Stimulated activated naive B cell treated with anti-CD40 and anti-IgM and Interleukin-4, amounts not matched to agents 10 μg/mL and 1 μg/mL and 100 μg/mL, for 72 hours (primary cell): ENCODE data around the gene TMTC1.

Experiments
- ATAC-seq, 2 donors: fragments of 150-1000 bp; cut with Tn5 transposase; replicated peaks; 2 replicates each; pipeline ENCODE4 v1.10.0; 2021; ENCODE audit warnings: moderate library complexity in 1 of 2
- DNase-seq: peaks from one replicate; pipeline ENCODE4 v3.0.0; 2021
- H3K27ac Mint-ChIP-seq: one replicate; pipeline ENCODE4 v1.8.0; 2022; ENCODE audit warnings: mild to moderate bottlenecking, mixed read lengths
- H3K27me3 Mint-ChIP-seq, 2 donors: one replicate each; pipeline ENCODE4 v1.8.0; 2022; ENCODE audit warnings: mixed read lengths in 2 of 2
- H3K36me3 Mint-ChIP-seq, 2 donors: one replicate each; pipeline ENCODE4 v1.8.0; 2022; ENCODE audit warnings: mixed read lengths in 2 of 2, mild to moderate bottlenecking in 1 of 2
- H3K4me1 Mint-ChIP-seq, 2 donors: one replicate each; pipeline ENCODE4 v1.8.0; 2022; ENCODE audit warnings: mixed read lengths in 2 of 2, mild to moderate bottlenecking in 1 of 2
- H3K4me3 Mint-ChIP-seq, 2 donors: one replicate each; pipeline ENCODE4 v1.8.0; 2022; ENCODE audit warnings: mild to moderate bottlenecking in 2 of 2, mixed read lengths in 2 of 2, moderate library complexity in 1 of 2
- H3K9me3 Mint-ChIP-seq, 2 donors: one replicate each; pipeline ENCODE4 v1.8.0; 2022; ENCODE audit warnings: mixed read lengths in 2 of 2, mild to moderate bottlenecking in 1 of 2

TMTC1 gene

GRCh38 chr12:29599381-29599780 lies 184.4 kb downstream of the TMTC1 start:
- H3K4me3 Mint-ChIP-seq, result no peak overlapping the region
- no peaks in the 10 kb centered on the region for H3K4me1 Mint-ChIP-seq
- H3K36me3 Mint-ChIP-seq, result no peaks in the 10 kb centered on the region
- H3K9me3 Mint-ChIP-seq, result no peaks in the 10 kb centered on the region
- H3K27ac Mint-ChIP-seq, result no peak overlapping the region
- DNase-seq (no peak), ATAC-seq (no peak)
- peaks cover 0 to 6% of the 10 kb centered on the region in 2 donors for H3K27me3 Mint-ChIP-seq

- Mint-ChIP-seq H3K27me3 (peaks cover 0 to 6% of the 10 kb centered on the region in 2 donors), H3K27ac (no peak overlapping the region), H3K4me1 (no peaks in the 10 kb centered on the region), H3K4me3 (no peak overlapping the region), H3K36me3 (no peaks in the 10 kb centered on the region), H3K9me3 (no peaks in the 10 kb centered on the region)
- ATAC-seq, result no peak
- no peak for DNase-seq
Observed at GRCh38 chr12:29595071-29595755, 188.5 kb downstream of the TMTC1 start.

GRCh38 chr12:29593001-29593400 lies 190.7 kb downstream of the TMTC1 start:
- H3K4me3 Mint-ChIP-seq, result no peak overlapping the region
- no peak for DNase-seq
- H3K27ac Mint-ChIP-seq, result no peak overlapping the region
- H3K4me1 Mint-ChIP-seq, result no peaks in the 10 kb centered on the region
- H3K36me3 Mint-ChIP-seq, result no peaks in the 10 kb centered on the region
- no peaks in the 10 kb centered on the region for H3K9me3 Mint-ChIP-seq
- H3K27me3 Mint-ChIP-seq, result peaks cover 0 to 8% of the 10 kb centered on the region in 2 donors
- no peak for ATAC-seq

DNA sequence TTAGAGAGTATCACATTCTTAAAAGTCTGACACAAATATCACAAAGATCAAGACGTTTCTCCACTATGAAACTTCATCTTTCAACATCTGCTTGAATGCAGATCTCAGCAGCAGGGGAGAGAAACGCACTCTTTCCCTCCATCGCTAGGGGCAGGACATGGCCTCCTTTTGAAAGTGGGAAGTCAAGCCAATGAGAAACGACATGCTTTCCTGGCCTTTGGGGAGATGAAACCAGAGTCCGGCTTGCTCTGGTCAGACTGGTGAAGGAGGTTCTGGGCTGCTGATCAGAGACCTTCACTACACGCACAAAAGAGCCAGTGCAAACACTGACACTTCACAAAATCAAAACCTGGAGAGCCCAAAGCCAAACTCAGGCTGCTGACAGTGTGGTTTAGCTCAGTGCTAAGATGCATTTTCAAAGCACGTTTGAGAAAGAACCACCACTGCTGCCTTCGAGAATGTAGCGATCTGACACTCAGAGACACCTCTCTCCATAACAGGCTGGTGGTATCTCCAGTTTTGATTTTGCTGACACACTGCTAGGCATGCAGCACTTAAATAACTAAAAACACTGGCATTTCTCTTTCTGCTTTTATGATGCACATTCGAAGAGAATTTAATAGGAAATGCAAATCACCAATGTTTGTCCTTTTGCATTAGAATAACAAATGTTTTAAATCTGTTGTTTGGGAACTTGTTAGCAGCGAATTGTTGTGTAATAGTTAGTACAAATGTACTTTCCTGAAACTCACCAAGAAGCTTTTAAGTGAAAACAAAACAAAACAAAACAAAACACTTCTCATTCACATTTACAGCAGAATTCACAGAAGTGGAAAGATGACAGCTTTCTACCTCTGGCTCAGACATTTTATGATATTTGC lies 192.4 kb downstream of the TMTC1 start:
- no peaks in the 10 kb centered on the region for H3K9me3 Mint-ChIP-seq
- H3K4me3 Mint-ChIP-seq, result no peak overlapping the region
- H3K36me3 Mint-ChIP-seq, result no peaks in the 10 kb centered on the region
- no peak overlapping the region for H3K27ac Mint-ChIP-seq
- DNase-seq (no peak), ATAC-seq (no peak)
- no peaks in the 10 kb centered on the region for H3K4me1 Mint-ChIP-seq
- H3K27me3 Mint-ChIP-seq, result peaks cover 0 to 8% of the 10 kb centered on the region in 2 donors

DNA sequence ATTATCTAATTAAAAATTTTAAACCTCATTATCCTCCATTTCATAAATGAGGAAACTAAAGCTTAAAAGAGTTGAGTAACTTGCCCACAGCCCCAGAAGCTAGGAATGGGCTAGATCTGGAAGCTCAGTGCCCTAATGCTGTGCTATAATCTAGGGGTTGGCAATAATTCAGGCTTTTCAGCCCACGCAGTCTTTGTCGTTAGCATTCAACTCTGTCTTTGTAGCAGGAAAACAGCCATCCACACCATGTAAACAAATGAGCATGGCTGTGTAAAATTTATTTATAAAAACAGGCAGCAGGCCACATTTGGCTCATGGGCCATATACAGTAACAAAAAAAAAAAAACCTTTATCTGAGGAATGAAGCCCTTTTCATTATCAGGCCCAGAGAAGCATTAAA lies 193.9 kb downstream of the TMTC1 start:
- H3K9me3 Mint-ChIP-seq, result no peaks in the 10 kb centered on the region
- H3K27me3 Mint-ChIP-seq, result peaks cover 0 to 8% of the 10 kb centered on the region in 2 donors
- no peaks in the 10 kb centered on the region for H3K4me1 Mint-ChIP-seq
- H3K27ac Mint-ChIP-seq, result no peak overlapping the region
- DNase-seq, result no peak
- no peaks in the 10 kb centered on the region for H3K36me3 Mint-ChIP-seq
- no peak for ATAC-seq
- no peak overlapping the region for H3K4me3 Mint-ChIP-seq

DNA sequence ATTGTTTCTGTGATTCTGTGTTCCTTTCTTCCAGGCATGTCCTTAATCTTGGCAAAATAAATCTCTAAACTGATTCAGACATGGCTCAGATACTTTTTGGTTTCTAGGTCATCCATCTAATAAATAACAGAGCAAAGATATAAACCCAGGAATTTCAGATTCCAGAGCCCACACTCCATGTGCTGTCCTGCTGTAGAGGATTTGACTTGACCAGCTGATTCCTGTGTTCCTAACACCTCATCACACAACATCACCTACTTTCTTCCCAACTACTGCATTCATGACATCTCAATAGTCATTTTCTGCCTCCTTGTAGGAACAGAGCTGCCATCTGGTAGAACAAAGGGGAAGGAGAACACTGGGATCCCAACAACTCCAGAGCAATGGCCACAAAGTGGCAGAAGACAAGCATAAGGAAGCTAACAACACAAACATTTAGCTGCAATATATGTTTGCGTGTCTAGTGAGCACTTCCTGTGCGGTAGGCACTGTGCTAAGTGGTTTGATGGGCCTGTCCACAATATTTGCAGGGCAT lies 194.4 kb downstream of the TMTC1 start:
- Mint-ChIP-seq H3K27me3 (peaks cover 0 to 8% of the 10 kb centered on the region in 2 donors), H3K4me3 (no peak overlapping the region), H3K36me3 (no peaks in the 10 kb centered on the region), H3K9me3 (no peaks in the 10 kb centered on the region), H3K27ac (no peak overlapping the region), H3K4me1 (no peaks in the 10 kb centered on the region)
- no peak for DNase-seq
- ATAC-seq, result no peak

DNA sequence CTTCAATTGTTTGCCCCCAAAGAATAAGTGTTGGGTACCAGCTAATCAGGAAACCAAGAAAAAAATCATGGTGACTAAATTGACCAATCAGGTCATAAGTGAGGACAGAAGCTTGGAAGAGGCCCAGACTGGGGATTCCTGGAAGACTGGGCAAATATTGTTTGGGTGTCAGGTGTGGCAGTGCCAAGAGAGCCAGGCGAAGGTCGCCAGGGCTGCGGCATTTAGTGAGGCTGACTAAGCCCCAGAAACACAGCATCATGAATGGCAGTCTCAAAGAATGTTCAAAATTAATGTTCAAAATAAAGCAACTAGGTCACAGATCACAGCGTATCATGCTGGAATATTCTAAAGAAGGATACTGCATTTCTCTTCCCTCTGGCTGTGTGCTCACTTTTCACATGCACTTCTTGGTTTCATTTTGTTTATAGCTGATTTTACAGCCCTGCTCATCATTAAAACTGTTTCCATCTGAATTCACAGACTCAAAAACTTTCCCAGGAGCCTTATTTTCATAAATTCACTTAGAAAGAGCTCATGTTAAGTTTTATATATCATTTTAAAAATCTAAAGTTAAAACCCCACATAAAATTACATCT lies 201.0 kb downstream of the TMTC1 start:
- H3K4me1 Mint-ChIP-seq, result peaks cover 1 to 5% of the 10 kb centered on the region in 2 donors
- H3K36me3 Mint-ChIP-seq, result no peaks in the 10 kb centered on the region
- no peak for DNase-seq
- ATAC-seq, result no peak
- H3K9me3 Mint-ChIP-seq, result no peaks in the 10 kb centered on the region
- H3K27ac Mint-ChIP-seq, result no peak overlapping the region
- H3K27me3 Mint-ChIP-seq, result no peaks in the 10 kb centered on the region
- no peak overlapping the region for H3K4me3 Mint-ChIP-seq

GRCh38 chr12:29582146-29582545 lies 201.6 kb downstream of the TMTC1 start:
- ATAC-seq (no peak), DNase-seq (no peak)
- no peak overlapping the region for H3K27ac Mint-ChIP-seq
- no peaks in the 10 kb centered on the region for H3K9me3 Mint-ChIP-seq
- H3K4me1 Mint-ChIP-seq, result peaks cover 1 to 5% of the 10 kb centered on the region in 2 donors
- H3K36me3 Mint-ChIP-seq, result no peaks in the 10 kb centered on the region
- H3K4me3 Mint-ChIP-seq, result no peak overlapping the region
- no peaks in the 10 kb centered on the region for H3K27me3 Mint-ChIP-seq

DNA sequence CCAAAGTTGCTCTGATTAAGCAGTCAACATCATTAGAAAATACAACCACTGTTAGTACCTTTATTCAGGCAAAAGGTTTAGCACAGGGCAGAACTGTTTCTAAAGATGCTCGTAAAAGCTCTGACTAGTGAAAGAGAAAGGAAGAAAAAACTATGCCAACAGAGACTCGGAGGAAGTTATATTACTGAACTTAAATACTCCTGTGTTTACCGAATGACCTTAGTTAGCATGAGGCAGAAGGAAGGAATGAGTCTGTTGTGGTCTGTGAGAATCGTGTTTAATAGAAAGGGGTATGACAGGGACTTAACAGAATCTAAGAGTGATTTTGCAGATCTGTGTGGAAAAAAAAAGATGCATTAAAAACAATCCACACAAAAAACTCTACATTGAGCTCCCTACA lies 202.1 kb downstream of the TMTC1 start:
- Mint-ChIP-seq H3K27me3 (no peaks in the 10 kb centered on the region), H3K4me1 (peaks cover 1 to 5% of the 10 kb centered on the region in 2 donors), H3K36me3 (no peaks in the 10 kb centered on the region), H3K27ac (no peak overlapping the region), H3K9me3 (no peaks in the 10 kb centered on the region), H3K4me3 (no peak overlapping the region)
- DNase-seq (no peak), ATAC-seq (peak in 1 of 2 donors; percentile 38)

DNA sequence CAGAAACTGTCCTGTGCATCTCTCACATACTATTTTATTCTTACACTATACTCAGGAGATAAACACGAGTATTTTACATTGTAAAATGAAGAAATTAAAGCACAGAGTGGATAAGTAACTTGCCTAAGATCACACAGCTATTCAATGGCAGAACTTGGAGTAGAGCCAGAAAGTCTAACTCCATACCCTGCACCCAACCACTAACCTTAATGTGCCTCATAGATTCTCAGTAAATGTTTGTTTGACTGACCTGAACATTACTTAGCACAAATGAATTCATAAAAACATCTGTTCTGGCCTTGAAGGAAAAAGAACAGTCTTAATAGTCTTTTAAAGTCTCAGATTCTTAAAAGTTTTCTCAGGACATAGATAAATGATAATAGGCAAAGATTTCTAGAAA lies 202.8 kb downstream of the TMTC1 start:
- peaks cover 1 to 5% of the 10 kb centered on the region in 2 donors for H3K4me1 Mint-ChIP-seq
- no peak overlapping the region for H3K4me3 Mint-ChIP-seq
- H3K27ac Mint-ChIP-seq, result no peak overlapping the region
- ATAC-seq (no peak), DNase-seq (no peak)
- H3K36me3 Mint-ChIP-seq, result no peaks in the 10 kb centered on the region
- no peaks in the 10 kb centered on the region for H3K27me3 Mint-ChIP-seq
- no peaks in the 10 kb centered on the region for H3K9me3 Mint-ChIP-seq

- H3K9me3 Mint-ChIP-seq, result no peaks in the 10 kb centered on the region
- H3K27ac Mint-ChIP-seq, result no peak overlapping the region
- H3K4me3 Mint-ChIP-seq, result no peak overlapping the region
- ATAC-seq (no peak), DNase-seq (no peak)
- H3K27me3 Mint-ChIP-seq, result no peaks in the 10 kb centered on the region
- H3K36me3 Mint-ChIP-seq, result no peaks in the 10 kb centered on the region
- peaks cover 1 to 5% of the 10 kb centered on the region in 2 donors for H3K4me1 Mint-ChIP-seq
Observed at GRCh38 chr12:29578731-29579130, 205.0 kb downstream of the TMTC1 start.

DNA sequence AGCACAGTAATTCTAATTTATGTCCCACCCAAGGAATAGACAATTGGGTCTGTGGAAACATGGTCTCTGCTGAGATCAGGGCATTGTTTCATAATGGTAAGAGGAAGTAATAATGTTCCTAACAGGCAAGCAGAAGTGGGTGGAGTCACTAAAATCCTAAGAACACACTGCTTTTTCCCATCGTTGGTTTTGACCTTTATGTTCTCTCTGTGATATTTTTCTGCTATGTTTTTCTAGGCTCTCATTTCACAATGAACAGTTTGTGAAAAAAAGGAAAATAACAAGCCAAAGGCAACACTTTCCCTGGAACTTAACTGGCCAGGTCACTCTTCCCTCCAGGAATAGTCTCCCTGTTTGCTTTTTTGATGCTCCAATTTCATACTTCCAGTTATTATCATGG lies 205.7 kb downstream of the TMTC1 start:
- no peaks in the 10 kb centered on the region for H3K27me3 Mint-ChIP-seq
- no peaks in the 10 kb centered on the region for H3K36me3 Mint-ChIP-seq
- ATAC-seq, result no peak
- H3K27ac Mint-ChIP-seq, result no peak overlapping the region
- H3K9me3 Mint-ChIP-seq, result no peaks in the 10 kb centered on the region
- DNase-seq, result no peak
- peaks cover 1 to 5% of the 10 kb centered on the region in 2 donors for H3K4me1 Mint-ChIP-seq
- no peak overlapping the region for H3K4me3 Mint-ChIP-seq

DNA sequence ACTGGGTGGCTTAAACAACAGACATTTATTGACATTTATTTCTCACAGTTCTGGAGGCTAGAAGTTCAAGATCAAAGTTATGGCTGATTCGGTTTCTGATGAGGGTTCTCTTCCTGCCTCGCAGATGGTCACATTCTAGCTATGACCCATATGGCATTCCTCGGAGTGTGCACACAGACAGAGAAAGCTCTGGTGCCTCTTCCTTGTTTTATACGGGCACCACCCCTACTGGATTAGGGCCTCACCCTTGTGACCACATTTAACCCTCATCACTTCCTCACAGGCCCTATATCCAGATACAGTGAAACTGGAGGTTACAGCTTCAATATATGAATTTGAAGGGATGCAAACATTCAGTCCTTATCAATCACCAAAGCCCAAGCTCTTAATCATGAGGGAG lies 209.2 kb downstream of the TMTC1 start:
- H3K27me3 Mint-ChIP-seq, result no peaks in the 10 kb centered on the region
- no peak overlapping the region for H3K27ac Mint-ChIP-seq

DNA sequence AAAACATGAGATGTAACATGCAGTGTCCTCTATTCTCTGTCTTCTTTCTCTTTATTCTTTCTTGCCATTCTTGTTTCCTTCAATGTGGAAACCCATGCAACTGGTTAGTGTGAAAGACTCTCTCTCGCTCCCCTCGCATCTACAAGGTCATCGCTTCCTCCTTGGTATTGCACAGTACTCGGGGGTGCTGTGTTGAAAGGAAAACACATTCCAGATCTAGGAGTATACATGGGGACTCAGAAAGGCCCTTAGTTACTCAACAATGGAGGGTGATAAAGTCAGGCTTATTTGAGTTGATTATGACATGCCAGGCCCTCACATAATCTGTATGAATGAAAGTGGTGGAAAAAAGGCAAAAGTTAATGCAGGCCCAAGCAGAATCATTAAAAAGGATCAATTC lies 210.8 kb downstream of the TMTC1 start:
- Mint-ChIP-seq H3K4me1 (no peaks in the 10 kb centered on the region), H3K27me3 (no peaks in the 10 kb centered on the region)
- no peak for DNase-seq

More for the DNA sequence above, 209.2 kb downstream of the TMTC1 start:
- no peaks in the 10 kb centered on the region for H3K4me1 Mint-ChIP-seq
- H3K4me3 Mint-ChIP-seq, result no peak overlapping the region
- H3K9me3 Mint-ChIP-seq, result no peaks in the 10 kb centered on the region
- ATAC-seq (no peak), DNase-seq (no peak)
- H3K36me3 Mint-ChIP-seq, result no peaks in the 10 kb centered on the region

More for the DNA sequence above, 210.8 kb downstream of the TMTC1 start:
- Mint-ChIP-seq H3K4me3 (no peak overlapping the region), H3K36me3 (no peaks in the 10 kb centered on the region), H3K9me3 (no peaks in the 10 kb centered on the region), H3K27ac (no peak overlapping the region)
- ATAC-seq, result no peak
